Neural progenitor cell (in vitro differentiated cells): ENCODE measurements around the gene PAXX. TPM values are rescaled to one million over a fixed set of nuclear protein-coding genes. Genes with fewer than 3 reads are reported as not detected.

Source experiments
- DNase-seq: peaks from one replicate; pipeline ENCODE4 v3.0.0-alpha.2; 2016; ENCODE audit warnings: low spot score
- H2AFZ ChIP-seq: fragments of 200-600 bp; sonication (generic); replicated peaks from 2 replicates; pipeline ENCODE4 v1.6.1; 2016; ENCODE audit warnings: antibody characterized with exemption
- H3F3A ChIP-seq: fragments of 200-600 bp; sonication (generic); 2 replicates; pipeline ENCODE4 v1.6.1; 2016; ENCODE audit warnings: antibody characterized with exemption, low read depth
- H3K27ac ChIP-seq: fragments of 200-600 bp; sonication (generic); 2 replicates; pipeline ENCODE4 v1.5.1; 2016; ENCODE audit warnings: mild to moderate bottlenecking
- H3K27me3 ChIP-seq: fragments of 200-600 bp; sonication (generic); 2 replicates; pipeline ENCODE4 v1.6.1; 2016; ENCODE audit warnings: mild to moderate bottlenecking, moderate library complexity
- H3K36me3 ChIP-seq: fragments of 200-600 bp; sonication (generic); 2 replicates; pipeline ENCODE4 v1.5.1; 2016
- H3K4me1 ChIP-seq: fragments of 200-600 bp; sonication (generic); 2 replicates; pipeline ENCODE4 v1.6.1; 2016; ENCODE audit warnings: mixed run types
- H3K4me2 ChIP-seq: fragments of 200-600 bp; sonication (generic); 2 replicates; pipeline ENCODE4 v1.6.1; 2016
- H3K4me3 ChIP-seq: fragments of 200-600 bp; sonication (generic); 2 replicates; pipeline ENCODE4 v1.5.1; 2016
- H3K79me2 ChIP-seq: fragments of 200-600 bp; sonication (generic); 2 replicates; pipeline ENCODE4 v1.6.1; 2016; ENCODE audit warnings: low read depth
- H3K9ac ChIP-seq: fragments of 200-600 bp; sonication (generic); 2 replicates; pipeline ENCODE4 v1.6.1; 2016
- H3K9me3 ChIP-seq: fragments of 200-600 bp; sonication (generic); 2 replicates; pipeline ENCODE4 v1.5.1; 2016; ENCODE audit warnings: low read depth
- H4K20me1 ChIP-seq: fragments of 200-600 bp; sonication (generic); 2 replicates; pipeline ENCODE4 v1.6.1; 2016; ENCODE audit warnings: low read depth
- H3K27ac Mint-ChIP-seq: 3 replicates; pipeline ENCODE4 v1.8.0; 2021; ENCODE audit warnings: mixed read lengths
- H3K27me3 Mint-ChIP-seq: 2 replicates; pipeline ENCODE4 v1.8.0; 2022; ENCODE audit warnings: low read depth, mild to moderate bottlenecking, inconsistent platforms, moderate library complexity, mixed read lengths; ENCODE audit not compliant: insufficient read depth
- H3K36me3 Mint-ChIP-seq: 3 replicates; pipeline ENCODE4 v1.8.0; 2021; ENCODE audit warnings: mixed read lengths
- H3K4me1 Mint-ChIP-seq: 3 replicates; pipeline ENCODE4 v1.8.0; 2021; ENCODE audit warnings: mixed read lengths
- H3K4me3 Mint-ChIP-seq: 3 replicates; pipeline ENCODE4 v1.8.0; 2021; ENCODE audit warnings: mild to moderate bottlenecking, moderate library complexity, mixed read lengths
- H3K9me3 Mint-ChIP-seq: 3 replicates; pipeline ENCODE4 v1.8.0; 2020; ENCODE audit warnings: mixed read lengths
- EZH2 ChIP-seq: fragments of 200-600 bp; sonication (generic); IDR thresholded peaks from 2 replicates; pipeline ENCODE4 v1.6.1; 2017; ENCODE audit warnings: antibody characterized with exemption, mild to moderate bottlenecking, moderate library complexity
- EZH2phosphoT487 ChIP-seq: fragments of 200-600 bp; sonication (generic); IDR thresholded peaks from 2 replicates; pipeline ENCODE4 v1.6.1; 2017; ENCODE audit warnings: antibody characterized with exemption
- total RNA-seq: library from RNA; depleted of rRNA; stranded (reverse); fragments of >200 nt; gene quantifications from 2 replicates; pipeline ENCODE4 v1.2.3, GENCODE V29; 2015; ENCODE audit warnings: low replicate concordance
- TF ChIP-seq, protein P1 (sequence below): fragments of 200-600 bp; sonication (generic); IDR thresholded peaks from 2 replicates; pipeline ENCODE4 v1.5.1; 2017; ENCODE audit warnings: antibody characterized with exemption, mild to moderate bottlenecking

Gene PAXX
- total RNA-seq, 1 donor from 2014 or later: 31.5 TPM

DNA sequence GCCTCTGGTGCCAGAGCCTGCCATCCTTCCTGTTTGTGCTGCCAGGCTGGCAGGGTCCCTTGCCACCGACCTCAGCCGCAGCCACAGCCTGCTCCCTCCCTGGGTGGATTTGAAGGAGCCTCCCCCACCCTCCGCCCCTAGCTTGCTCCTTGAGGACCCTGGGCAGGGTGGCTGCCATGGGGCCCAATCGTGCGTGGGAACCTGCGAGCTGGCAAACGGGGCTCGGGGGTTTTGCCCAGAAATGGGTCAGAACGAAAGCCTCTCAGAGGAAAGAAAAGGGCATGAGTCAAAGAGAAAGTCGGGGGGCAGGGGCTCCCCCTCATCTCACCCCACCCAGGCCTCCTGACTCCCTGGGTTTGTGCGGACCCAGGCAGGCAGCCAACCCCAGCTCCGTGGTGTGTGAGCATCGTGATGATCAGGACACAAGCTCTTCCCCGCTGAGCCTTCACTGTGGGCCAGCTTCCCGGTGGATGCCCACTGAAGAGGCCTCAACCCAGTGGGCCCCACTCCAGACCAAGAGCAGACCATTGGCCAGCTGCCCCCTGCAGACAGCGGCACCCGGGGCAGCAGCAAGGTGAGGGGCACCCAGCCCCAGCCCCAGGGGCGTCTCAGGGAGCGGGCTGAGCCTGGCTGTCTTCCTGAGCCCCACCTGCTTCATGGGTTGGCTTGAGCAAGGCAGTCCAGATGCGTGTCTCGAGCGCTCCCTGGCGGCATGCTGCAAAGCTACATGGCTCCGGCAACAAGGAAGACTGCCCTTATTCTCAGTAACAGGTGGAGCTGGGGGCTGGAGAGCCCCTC lies 42.7 kb downstream of the PAXX start:
- no peaks in the 10 kb centered on the region for H3K27me3 Mint-ChIP-seq
- Histone ChIP-seq H3K4me1 (no peaks in the 10 kb centered on the region), H3F3A (peaks cover 6% of the 10 kb centered on the region), H3K4me3 (no peak overlapping the region), H3K79me2 (no peaks in the 10 kb centered on the region), H4K20me1 (no peaks in the 10 kb centered on the region), H3K27ac (no peak overlapping the region), H3K27me3 (no peaks in the 10 kb centered on the region), H3K4me2 (peak overlapping the region; percentile 22), H3K36me3 (no peaks in the 10 kb centered on the region), H3K9ac (no peak overlapping the region), H3K9me3 (no peaks in the 10 kb centered on the region), H2AFZ (no peak overlapping the region)
- no peak for TF ChIP-seq EZH2phosphoT487
- no peak for TF ChIP-seq EZH2
- TF ChIP-seq, protein P1, sequence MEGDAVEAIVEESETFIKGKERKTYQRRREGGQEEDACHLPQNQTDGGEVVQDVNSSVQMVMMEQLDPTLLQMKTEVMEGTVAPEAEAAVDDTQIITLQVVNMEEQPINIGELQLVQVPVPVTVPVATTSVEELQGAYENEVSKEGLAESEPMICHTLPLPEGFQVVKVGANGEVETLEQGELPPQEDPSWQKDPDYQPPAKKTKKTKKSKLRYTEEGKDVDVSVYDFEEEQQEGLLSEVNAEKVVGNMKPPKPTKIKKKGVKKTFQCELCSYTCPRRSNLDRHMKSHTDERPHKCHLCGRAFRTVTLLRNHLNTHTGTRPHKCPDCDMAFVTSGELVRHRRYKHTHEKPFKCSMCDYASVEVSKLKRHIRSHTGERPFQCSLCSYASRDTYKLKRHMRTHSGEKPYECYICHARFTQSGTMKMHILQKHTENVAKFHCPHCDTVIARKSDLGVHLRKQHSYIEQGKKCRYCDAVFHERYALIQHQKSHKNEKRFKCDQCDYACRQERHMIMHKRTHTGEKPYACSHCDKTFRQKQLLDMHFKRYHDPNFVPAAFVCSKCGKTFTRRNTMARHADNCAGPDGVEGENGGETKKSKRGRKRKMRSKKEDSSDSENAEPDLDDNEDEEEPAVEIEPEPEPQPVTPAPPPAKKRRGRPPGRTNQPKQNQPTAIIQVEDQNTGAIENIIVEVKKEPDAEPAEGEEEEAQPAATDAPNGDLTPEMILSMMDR: peak; percentile 82
- no peak overlapping the region for H3K27ac Mint-ChIP-seq
- H3K4me3 Mint-ChIP-seq: no peak overlapping the region
- no peaks in the 10 kb centered on the region for H3K4me1 Mint-ChIP-seq
- H3K9me3 Mint-ChIP-seq: no peaks in the 10 kb centered on the region
- DNase-seq: peak; percentile 92
- no peaks in the 10 kb centered on the region for H3K36me3 Mint-ChIP-seq

DNA sequence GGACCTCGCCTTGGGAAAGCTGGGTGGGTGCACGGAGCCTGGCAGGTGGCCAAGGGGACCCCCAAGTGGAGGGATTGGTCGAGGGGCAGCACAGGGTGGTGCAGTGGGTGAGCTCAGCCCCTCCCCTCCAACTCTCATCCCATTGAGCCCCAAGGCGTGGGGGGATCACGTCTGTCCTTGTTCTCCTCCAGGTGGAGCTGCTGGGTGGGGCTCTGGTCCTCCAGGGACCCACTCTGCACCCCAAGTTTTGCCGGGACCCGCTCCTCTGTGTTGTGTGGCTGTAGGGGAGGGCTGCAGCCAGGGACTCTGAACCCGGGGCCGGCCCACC lies 43.2 kb downstream of the PAXX start:
- H3K36me3 Mint-ChIP-seq: no peaks in the 10 kb centered on the region
- H3K4me3 Mint-ChIP-seq: no peak overlapping the region
- peaks cover 6% of the 10 kb centered on the region for H3F3A ChIP-seq
- H3K4me1 Mint-ChIP-seq: no peaks in the 10 kb centered on the region
- no peak overlapping the region for H3K27ac Mint-ChIP-seq
- no peaks in the 10 kb centered on the region for H3K27me3 Mint-ChIP-seq
- H3K4me2 ChIP-seq: peak overlapping the region; percentile 22
- no peaks in the 10 kb centered on the region for H3K79me2 ChIP-seq
- no peak overlapping the region for H2AFZ ChIP-seq
- H3K36me3 ChIP-seq: no peaks in the 10 kb centered on the region
- no peak for DNase-seq
- H3K4me1 ChIP-seq: no peaks in the 10 kb centered on the region
- no peak overlapping the region for H3K4me3 ChIP-seq
- TF ChIP-seq EZH2phosphoT487 (no peak), EZH2 (no peak)
- H3K27ac ChIP-seq: no peak overlapping the region
- no peaks in the 10 kb centered on the region for H3K9me3 Mint-ChIP-seq
- H3K9ac ChIP-seq: no peak overlapping the region
- H4K20me1 ChIP-seq: no peaks in the 10 kb centered on the region
- no peaks in the 10 kb centered on the region for H3K27me3 ChIP-seq
- no peaks in the 10 kb centered on the region for H3K9me3 ChIP-seq

DNA sequence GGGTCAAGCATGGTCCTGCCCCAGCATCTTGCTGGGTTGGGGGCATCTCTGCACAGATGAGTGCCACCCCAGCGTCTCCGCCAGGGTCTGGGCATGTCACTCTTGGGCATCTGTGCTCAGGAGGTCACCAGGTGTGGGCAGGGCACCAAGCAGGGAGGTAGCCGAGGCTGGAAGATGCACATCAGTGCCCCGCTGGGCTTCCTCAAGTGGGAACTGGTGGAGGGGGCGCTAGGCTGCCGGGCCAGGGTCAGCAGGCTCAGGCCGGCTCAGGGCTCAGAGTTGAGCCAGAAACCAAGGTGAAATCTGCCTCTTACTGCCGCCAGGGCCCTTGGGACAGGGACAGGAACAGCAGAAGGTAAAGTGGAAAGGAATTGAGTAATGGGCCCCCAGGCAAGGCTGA lies 43.7 kb downstream of the PAXX start:
- no peaks in the 10 kb centered on the region for H3K4me1 Mint-ChIP-seq
- no peaks in the 10 kb centered on the region for H3K36me3 ChIP-seq
- no peak overlapping the region for H3K9ac ChIP-seq
- H3K27me3 Mint-ChIP-seq: no peaks in the 10 kb centered on the region
- H2AFZ ChIP-seq: no peak overlapping the region
- no peaks in the 10 kb centered on the region for H3K9me3 Mint-ChIP-seq
- H3K9me3 ChIP-seq: no peaks in the 10 kb centered on the region
- TF ChIP-seq EZH2: no peak
- no peak for TF ChIP-seq EZH2phosphoT487
- H3K4me3 ChIP-seq: no peak overlapping the region
- H3K36me3 Mint-ChIP-seq: no peaks in the 10 kb centered on the region
- H3K79me2 ChIP-seq: no peaks in the 10 kb centered on the region
- no peak overlapping the region for H3K27ac Mint-ChIP-seq
- no peaks in the 10 kb centered on the region for H4K20me1 ChIP-seq
- H3K4me2 ChIP-seq: no peak overlapping the region
- no peak overlapping the region for H3K4me3 Mint-ChIP-seq
- peaks cover 6% of the 10 kb centered on the region for H3F3A ChIP-seq
- H3K27me3 ChIP-seq: no peaks in the 10 kb centered on the region
- no peak overlapping the region for H3K27ac ChIP-seq
- no peak for DNase-seq
- H3K4me1 ChIP-seq: no peaks in the 10 kb centered on the region

GRCh38 chr9:137037035-137037434 lies 44.8 kb downstream of the PAXX start:
- TF ChIP-seq, protein P1: no peak
- TF ChIP-seq EZH2 (no peak), EZH2phosphoT487 (no peak)
- peaks cover 6% of the 10 kb centered on the region for H3F3A ChIP-seq

More at GRCh38 chr9:137037035-137037434, 44.8 kb downstream of the PAXX start:
- Mint-ChIP-seq H3K4me3 (no peak overlapping the region), H3K9me3 (no peaks in the 10 kb centered on the region), H3K27me3 (no peaks in the 10 kb centered on the region), H3K36me3 (no peaks in the 10 kb centered on the region), H3K27ac (no peak overlapping the region), H3K4me1 (no peaks in the 10 kb centered on the region)
- H3K4me2 ChIP-seq: no peak overlapping the region
- no peak overlapping the region for H3K9ac ChIP-seq
- no peak overlapping the region for H3K4me3 ChIP-seq
- H2AFZ ChIP-seq: no peak overlapping the region
- no peaks in the 10 kb centered on the region for H3K27me3 ChIP-seq
- H3K27ac ChIP-seq: no peak overlapping the region
- no peak for DNase-seq
- no peaks in the 10 kb centered on the region for H3K9me3 ChIP-seq
- no peaks in the 10 kb centered on the region for H3K79me2 ChIP-seq
- no peaks in the 10 kb centered on the region for H3K36me3 ChIP-seq
- H4K20me1 ChIP-seq: peaks cover 3% of the 10 kb centered on the region
- no peaks in the 10 kb centered on the region for H3K4me1 ChIP-seq
